GM18909 (cell line): ENCODE results near the gene NFATC3.

Source experiments
- ATAC-seq: cut with Tn5 transposase; IDR thresholded peaks from one replicate; pipeline ENCODE4 v1.9.1; 2021; ENCODE audit warnings: mild to moderate bottlenecking; ENCODE audit not compliant: unreplicated experiment, poor library complexity

Gene NFATC3

DNA sequence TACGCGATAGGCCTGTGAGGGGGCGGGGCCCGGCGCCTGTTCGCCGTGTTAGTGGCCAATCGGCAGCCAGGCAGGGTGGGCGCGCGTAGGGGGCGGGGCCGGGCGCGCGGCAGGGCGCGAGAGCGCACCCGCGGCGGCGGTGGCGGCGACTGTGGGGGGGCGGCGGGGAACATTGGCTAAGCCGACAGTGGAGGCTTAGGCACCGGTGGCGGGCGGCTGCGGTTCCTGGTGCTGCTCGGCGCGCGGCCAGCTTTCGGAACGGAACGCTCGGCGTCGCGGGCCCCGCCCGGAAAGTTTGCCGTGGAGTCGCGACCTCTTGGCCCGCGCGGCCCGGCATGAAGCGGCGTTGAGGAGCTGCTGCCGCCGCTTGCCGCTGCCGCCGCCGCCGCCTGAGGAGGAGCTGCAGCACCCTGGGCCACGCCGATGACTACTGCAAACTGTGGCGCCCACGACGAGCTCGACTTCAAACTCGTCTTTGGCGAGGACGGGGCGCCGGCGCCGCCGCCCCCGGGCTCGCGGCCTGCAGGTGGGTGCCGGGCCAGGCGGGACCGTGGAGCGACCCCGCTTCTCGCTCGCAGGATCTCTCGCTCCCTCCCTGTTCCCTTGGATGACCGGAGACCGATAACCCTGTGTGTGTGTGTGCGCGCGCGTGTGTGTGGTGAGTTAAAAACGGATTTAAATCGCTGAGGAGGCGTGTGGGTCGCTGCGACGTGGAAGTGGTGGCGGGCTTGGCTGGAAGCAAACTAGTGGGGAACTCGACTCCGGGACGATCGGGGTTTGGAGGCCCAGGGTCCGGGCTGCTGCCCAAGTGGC, at the start of gene NFATC3:
NFATC3 (plus strand) TSS at position 112 of the 813 bp plus-strand sequence; CDS start at position 424, 312 bp downstream.
- ATAC-seq = peak; percentile 58

- no peak for ATAC-seq
These were observed 47.2 kb upstream of the NFATC3 start for GRCh38 chr16:68037841-68038597.

- peak; percentile 79 for ATAC-seq
These were observed 44.5 kb upstream of the NFATC3 start for GRCh38 chr16:68040506-68041288.

GRCh38 chr16:68041783-68042182, 43.4 kb upstream of the NFATC3 start:
- ATAC-seq = no peak

DNA sequence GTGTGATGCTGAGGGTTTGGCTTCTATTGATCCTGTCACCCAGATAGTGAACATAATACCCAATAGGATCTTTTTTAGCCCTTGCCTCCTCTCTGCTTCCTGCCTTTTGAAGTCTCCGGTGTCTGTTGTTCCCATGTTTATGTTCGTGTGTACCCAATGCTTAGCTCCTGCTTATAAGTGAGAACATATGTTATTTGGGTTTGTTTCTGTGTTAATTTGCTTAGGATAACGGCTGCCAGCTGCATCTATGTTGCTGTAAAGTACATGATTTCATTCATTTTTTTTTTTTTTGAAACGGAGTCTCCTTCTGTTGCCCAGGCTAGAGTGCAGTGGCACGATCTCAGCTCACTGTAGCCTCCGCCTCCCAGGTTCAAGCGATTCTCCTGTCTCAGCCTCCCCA, 39.1 kb upstream of the NFATC3 start:
- no peak for ATAC-seq

- no peak for ATAC-seq
These were observed 37.2 kb upstream of the NFATC3 start for GRCh38 chr16:68047987-68048386.

- ATAC-seq = no peak
These were observed 35.7 kb upstream of the NFATC3 start for GRCh38 chr16:68049449-68049848.

- ATAC-seq = no peak
These were observed 29.8 kb upstream of the NFATC3 start for GRCh38 chr16:68055395-68055794.

- no peak for ATAC-seq
These were observed 25.4 kb upstream of the NFATC3 start for GRCh38 chr16:68059804-68060203.

DNA sequence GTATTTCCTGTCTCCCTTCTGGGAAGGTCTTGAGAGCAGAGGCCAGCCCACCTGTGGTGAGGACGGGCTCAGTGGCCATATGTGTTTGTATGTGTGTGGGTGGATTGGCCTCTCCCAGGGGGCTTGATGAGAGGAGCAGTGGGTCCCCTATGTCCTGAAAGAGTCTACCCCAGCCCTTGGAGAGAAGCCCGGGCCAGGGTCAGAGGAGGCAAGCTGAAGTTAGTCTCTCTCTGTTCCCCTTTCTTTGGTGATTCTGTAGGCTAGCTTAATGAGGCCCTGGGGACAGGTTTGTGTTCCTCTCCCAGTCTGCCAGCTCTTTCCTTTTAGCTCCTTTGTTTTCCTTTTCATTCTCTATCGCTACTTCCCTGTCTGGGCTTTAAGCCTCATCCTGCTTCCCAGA, 23.8 kb upstream of the NFATC3 start:
- no peak for ATAC-seq

DNA sequence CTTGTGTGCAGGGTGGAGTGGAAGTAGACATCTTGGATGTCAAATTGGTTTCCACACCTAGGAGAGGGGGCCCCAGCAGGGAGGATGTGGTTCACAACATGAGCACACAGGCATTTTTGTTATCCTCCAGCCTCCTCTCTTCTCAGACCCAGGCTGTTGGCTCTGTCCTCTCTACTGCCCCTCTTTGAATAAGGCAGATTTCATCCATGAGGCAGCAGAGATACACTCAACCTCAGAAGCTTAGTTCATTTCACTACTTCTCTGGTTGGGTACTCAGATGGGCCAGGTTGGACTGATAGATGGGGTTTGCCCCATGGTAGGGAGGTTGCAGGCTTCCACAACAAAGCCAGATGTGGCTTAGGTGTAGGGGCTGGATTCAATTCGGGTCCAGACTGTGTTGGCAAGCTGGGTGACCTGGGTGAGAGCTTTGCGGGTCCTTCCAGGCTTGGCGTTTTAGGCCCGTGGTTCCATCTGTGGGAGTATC, 22.2 kb upstream of the NFATC3 start:
- ATAC-seq = no peak

DNA sequence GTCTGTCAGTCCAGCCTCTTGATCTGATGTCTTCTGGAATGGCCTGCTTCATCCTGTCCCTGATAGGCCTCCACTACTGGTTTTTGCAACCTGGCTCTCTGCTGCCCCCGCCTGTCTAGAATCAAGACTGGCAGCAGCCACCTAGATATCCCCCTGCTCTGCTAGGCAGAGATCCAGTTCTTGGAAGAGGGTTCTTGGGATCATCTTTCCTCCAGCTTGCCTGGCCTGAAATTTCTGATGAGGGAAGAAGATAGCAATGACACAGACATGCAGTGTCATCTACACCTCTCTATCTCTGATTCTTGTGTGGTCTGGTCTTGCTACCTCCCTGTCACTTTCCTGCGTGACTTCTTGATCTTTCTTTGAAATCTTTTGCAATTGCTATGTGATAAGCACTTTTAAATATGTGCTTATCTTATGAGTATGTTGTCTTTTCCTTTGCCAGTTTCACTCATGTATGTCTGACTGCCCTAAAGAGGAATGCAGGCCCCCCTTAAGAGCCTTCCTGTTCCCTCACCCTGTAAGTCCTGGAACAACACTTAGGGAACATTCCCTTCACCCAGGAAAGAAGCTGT, 20.3 kb upstream of the NFATC3 start:
- peak; percentile 51 for ATAC-seq

DNA sequence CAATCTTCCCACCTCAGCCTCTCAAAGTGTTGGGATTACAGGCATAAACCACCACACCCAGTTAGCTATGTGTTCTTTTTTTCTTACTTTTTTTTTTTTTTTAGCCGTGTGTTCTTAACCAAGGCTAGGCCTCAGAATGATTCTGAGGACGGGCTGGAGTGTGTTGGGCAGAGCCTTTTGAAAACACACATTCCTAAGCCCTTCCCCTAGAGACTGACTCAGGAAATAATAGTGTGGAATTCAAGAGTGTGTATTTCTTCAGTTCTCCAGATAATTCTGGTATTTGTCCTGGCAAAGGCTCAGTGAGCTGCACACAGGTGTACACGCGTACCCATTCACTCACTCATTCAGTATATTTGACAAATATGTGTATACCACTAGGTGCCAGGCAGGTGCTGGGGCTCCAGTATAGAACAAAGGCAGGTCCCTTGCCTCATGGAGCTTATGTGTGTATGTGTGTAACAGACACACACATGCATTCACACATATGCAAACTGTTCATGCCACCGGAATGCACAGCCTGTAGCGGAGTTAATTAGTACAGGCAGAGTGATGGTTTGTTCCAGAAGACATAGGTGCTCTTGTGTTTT, 19.4 kb upstream of the NFATC3 start:
- ATAC-seq = no peak

DNA sequence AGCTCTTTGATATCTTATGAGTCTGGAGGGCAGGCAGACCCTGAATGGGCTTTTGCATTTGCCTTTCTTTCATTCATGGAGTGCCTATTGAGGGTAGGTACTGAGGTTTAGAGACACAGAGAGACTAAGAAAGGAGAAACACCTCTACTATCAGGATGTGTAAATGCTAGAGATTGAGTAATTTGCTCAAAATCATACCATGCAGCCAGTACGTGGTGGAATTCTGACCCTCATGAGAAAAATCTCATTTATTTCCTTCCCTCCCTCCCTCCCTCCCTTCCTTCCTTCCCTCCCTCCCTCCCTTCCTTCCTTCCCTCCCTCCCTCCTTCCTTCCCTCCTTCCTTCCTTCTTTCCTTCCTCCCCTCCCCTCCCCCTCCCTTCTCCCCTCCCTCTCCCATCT, 18.4 kb upstream of the NFATC3 start:
- ATAC-seq = no peak

DNA sequence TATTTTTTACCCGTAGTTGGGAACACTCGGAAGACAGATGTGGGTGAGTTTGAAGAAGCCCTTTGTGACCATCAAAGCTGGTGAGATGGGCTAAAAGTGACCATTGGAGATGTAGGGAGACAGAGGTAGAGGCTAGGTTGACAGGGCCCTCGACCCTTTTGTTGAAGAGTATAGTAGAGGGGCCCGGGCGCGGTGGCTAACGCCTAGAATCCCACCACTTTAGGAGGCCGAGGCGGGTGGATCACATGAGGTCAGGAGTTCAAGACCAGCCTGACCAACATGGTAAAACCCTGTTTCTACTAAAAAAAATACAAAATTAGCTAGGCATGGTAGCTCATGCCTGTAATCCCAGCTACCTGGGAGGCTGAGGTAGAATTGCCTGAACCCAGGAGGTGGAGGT, 16.2 kb upstream of the NFATC3 start:
- ATAC-seq = no peak

- no peak for ATAC-seq
These were observed 15.5 kb upstream of the NFATC3 start for GRCh38 chr16:68069511-68070248.

- no peak for ATAC-seq
These were observed 14.9 kb upstream of the NFATC3 start for GRCh38 chr16:68070249-68070730.

DNA sequence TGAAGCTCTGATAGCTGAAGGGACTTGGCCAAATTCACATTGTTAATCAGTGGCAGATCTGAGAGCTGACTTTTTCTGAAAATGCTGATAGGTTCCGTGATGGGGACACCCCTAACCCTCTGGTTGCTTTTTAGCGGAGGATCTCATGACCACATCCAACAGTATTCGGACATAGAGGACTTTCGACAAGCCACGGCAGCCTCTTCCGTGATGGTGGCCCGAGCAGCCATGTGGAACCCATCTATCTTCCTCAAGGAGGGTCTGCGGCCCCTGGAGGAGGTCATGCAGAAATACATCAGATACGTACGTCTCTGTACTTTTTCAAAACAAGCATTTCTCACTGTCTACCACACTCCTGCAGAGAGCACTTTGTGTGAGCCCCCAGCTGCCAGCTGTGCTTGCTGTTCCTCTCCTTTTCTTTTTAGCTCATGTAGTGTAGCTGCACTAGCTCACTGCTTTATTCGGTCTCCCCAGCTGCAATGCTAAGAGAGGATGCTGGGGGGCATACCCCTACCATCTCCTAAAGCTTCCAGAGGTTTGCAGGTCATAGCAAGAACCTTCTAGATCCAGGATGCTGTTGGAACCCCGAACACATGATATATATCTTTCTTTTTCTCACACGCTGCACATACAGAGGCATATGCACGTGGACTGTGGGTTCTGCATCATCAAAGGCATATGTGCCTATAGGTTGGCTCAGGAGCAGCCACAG, 14.2 kb upstream of the NFATC3 start:
- ATAC-seq = no peak

DNA sequence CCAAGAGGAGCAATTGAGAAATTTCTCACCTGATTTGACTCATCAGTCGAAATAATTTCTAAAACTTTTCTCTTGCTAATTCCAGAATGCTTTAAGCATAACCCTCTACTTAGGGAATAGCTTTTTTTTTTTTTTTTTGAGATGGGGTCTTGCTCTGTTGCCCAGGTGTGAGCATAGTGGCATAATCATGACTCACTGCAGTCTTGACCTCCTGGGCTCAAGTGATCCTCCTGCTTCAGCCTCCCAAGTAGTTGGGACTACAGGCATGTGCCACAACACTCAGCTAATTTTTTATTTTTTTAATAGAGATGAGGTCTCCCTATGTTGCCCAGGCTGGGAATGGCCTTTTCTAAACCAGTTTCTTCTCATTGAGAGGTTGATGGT, 13.7 kb upstream of the NFATC3 start:
- no peak for ATAC-seq
